SK-MEL-5 (cell line): ENCODE results near the gene FBP1. TPM values are rescaled to one million over a fixed set of nuclear protein-coding genes. Genes with fewer than 3 reads are reported as not detected.

Source experiments
- DNase-seq: peaks from one replicate; pipeline ENCODE4 v3.0.0-alpha.2; 2016; ENCODE audit warnings: low read depth, low spot score
- in situ Hi-C: cut with HindIII; loops from 2 replicates; pipeline ENCODE4 v1.10.0; 2016; ENCODE audit warnings: low sequenced_read_pairs, high pct_unique_total_duplicates, low pct_unique_long_range_greater_than_20kb
- polyA plus RNA-seq, 2 experiments: library from polyadenylated mRNA; depleted of rRNA; stranded (reverse); fragments of >200 nt; gene quantifications; 2 replicates each; pipeline ENCODE4 v1.2.3, GENCODE V29; 2015
- total RNA-seq: library from RNA; depleted of rRNA; stranded (reverse); fragments of >200 nt; shearing (Covaris generic); gene quantifications from 2 replicates; pipeline ENCODE4 v1.2.3, GENCODE V29; 2014; rRNA removed

The FBP1 gene
- total RNA-seq, result 0.71 TPM in 1 of 2 replicates, not detected in the other
- polyA plus RNA-seq (2015; cell fraction: cytosol; rRNA removed), result 0.33 TPM in 1 of 2 replicates, not detected in the other
- polyA plus RNA-seq (2015; cell fraction: nucleus; rRNA removed), result not detected in 2 replicates

GRCh38 chr9:94639061-94639998 lies at the start of gene FBP1:
FBP1 (minus strand) TSS chr9:94639518; CDS start chr9:94639310, 208 bp downstream.
- no peak for DNase-seq
- in situ Hi-C loops, result no loop called here

GRCh38 chr9:94687451-94687850 lies 48.1 kb upstream of the FBP1 start:
- in situ Hi-C loops, result no loop called here
- no peak for DNase-seq

GRCh38 chr9:94685359-94685758 lies 46.0 kb upstream of the FBP1 start:
- DNase-seq, result no peak
- in situ Hi-C loops, result no loop called here

- in situ Hi-C loops, result no loop called here
- DNase-seq, result peak; percentile 85
Measured at GRCh38 chr9:94681508-94681907, 42.2 kb upstream of the FBP1 start.

- DNase-seq, result no peak
- in situ Hi-C loops, result no loop called here
Measured at GRCh38 chr9:94680621-94681020, 41.3 kb upstream of the FBP1 start.

GRCh38 chr9:94680020-94680419 lies 40.7 kb upstream of the FBP1 start:
- in situ Hi-C loops, result no loop called here

GRCh38 chr9:94679587-94679986 lies 40.3 kb upstream of the FBP1 start:
- no peak for DNase-seq
- in situ Hi-C loops, result no loop called here

More at GRCh38 chr9:94680020-94680419, 40.7 kb upstream of the FBP1 start:
- DNase-seq, result no peak

- in situ Hi-C loops, result no loop called here
- DNase-seq, result no peak
Measured at GRCh38 chr9:94677929-94678328, 38.6 kb upstream of the FBP1 start.

- in situ Hi-C loops, result no loop called here
- no peak for DNase-seq
Measured at GRCh38 chr9:94676446-94677131, 37.3 kb upstream of the FBP1 start.

- in situ Hi-C loops, result no loop called here
- no peak for DNase-seq
Measured at GRCh38 chr9:94675008-94675881, 35.9 kb upstream of the FBP1 start.

GRCh38 chr9:94672811-94673487 lies 33.6 kb upstream of the FBP1 start:
- in situ Hi-C loops, result no loop called here
- no peak for DNase-seq

- DNase-seq, result peak; percentile 81
- in situ Hi-C loops, result no loop called here
Measured at GRCh38 chr9:94668928-94669729, 29.8 kb upstream of the FBP1 start.

- in situ Hi-C loops, result no loop called here
- DNase-seq, result no peak
Measured at GRCh38 chr9:94668418-94668927, 29.2 kb upstream of the FBP1 start.

GRCh38 chr9:94666364-94667099 lies 27.2 kb upstream of the FBP1 start:
- in situ Hi-C loops, result no loop called here
- no peak for DNase-seq

GRCh38 chr9:94665613-94666012 lies 26.3 kb upstream of the FBP1 start:
- no peak for DNase-seq
- in situ Hi-C loops, result no loop called here

GRCh38 chr9:94664801-94665200 lies 25.5 kb upstream of the FBP1 start:
- in situ Hi-C loops, result no loop called here
- DNase-seq, result no peak
